22Rv1 (cell line): Measurements from ENCODE around the gene ZFTA.

Source experiments
- H3K27ac ChIP-seq: fragments of 450-650 bp; 2 replicates; pipeline ENCODE4 v1.5.1; 2017
- CTCF ChIP-seq: fragments of 450-650 bp; IDR thresholded peaks from 2 replicates; pipeline ENCODE4 v1.5.1; 2017; ENCODE audit warnings: mild to moderate bottlenecking
- ZFX ChIP-seq: fragments of 450-650 bp; IDR thresholded peaks from 2 replicates; pipeline ENCODE4 v1.6.1; 2017; ENCODE audit warnings: antibody characterized with exemption, borderline replicate concordance

ZFTA gene

GRCh38 chr11:63761188-63761587, 7.4 kb downstream of the ZFTA start:
- TF ChIP-seq ZFX (no peak), CTCF (no peak)
- peak overlapping the region; percentile 83 for H3K27ac ChIP-seq

GRCh38 chr11:63760487-63761079, 8.0 kb downstream of the ZFTA start:
- no peak for TF ChIP-seq CTCF
- no peak for TF ChIP-seq ZFX
- H3K27ac ChIP-seq, result peak overlapping the region; percentile 83

GRCh38 chr11:63756919-63757761, 11.4 kb downstream of the ZFTA start:
- TF ChIP-seq ZFX (no peak), CTCF (no peak)
- H3K27ac ChIP-seq, result no peak overlapping the region

- no peak overlapping the region for H3K27ac ChIP-seq
- no peak for TF ChIP-seq ZFX
- TF ChIP-seq CTCF, result no peak
Measured at GRCh38 chr11:63749624-63750023, 19.0 kb downstream of the ZFTA start.

GRCh38 chr11:63747011-63747410, 21.6 kb downstream of the ZFTA start:
- H3K27ac ChIP-seq, result no peak overlapping the region
- no peak for TF ChIP-seq ZFX
- no peak for TF ChIP-seq CTCF

GRCh38 chr11:63745304-63746170, 23.0 kb downstream of the ZFTA start:
- no peak for TF ChIP-seq ZFX
- peak; percentile 45 for TF ChIP-seq CTCF
- no peak overlapping the region for H3K27ac ChIP-seq
